HG02884 (cell line): ENCODE measurements around the gene PLEKHB1.
A peak's percentile ranks its signal among the peaks of the same experiment; 100 is the strongest.

ENCODE experiments used
- ATAC-seq: cut with Tn5 transposase; IDR thresholded peaks from one replicate; pipeline ENCODE4 v1.9.1; 2021; ENCODE audit warnings: mild to moderate bottlenecking, moderate library complexity; ENCODE audit not compliant: unreplicated experiment

Gene PLEKHB1

GRCh38 chr11:73645972-73646631, at the start of gene PLEKHB1:
TSS of gene PLEKHB1 (plus strand) at chr11:73646581. CDS start at chr11:73646609, 28 bp downstream.
- no peak for ATAC-seq

GRCh38 chr11:73597336-73597955, 48.9 kb upstream of the PLEKHB1 start:
- no peak for ATAC-seq

- ATAC-seq, result peak; percentile 86
Measured at GRCh38 chr11:73597956-73598718, 48.2 kb upstream of the PLEKHB1 start, which contains the start of gene FAM168A. TSS of gene FAM168A (minus strand) at chr11:73598112. CDS start at chr11:73468474, 129,638 bp downstream.

- ATAC-seq, result no peak
Measured at GRCh38 chr11:73598719-73599379, 47.5 kb upstream of the PLEKHB1 start.

- ATAC-seq, result no peak
Measured at GRCh38 chr11:73612601-73613140, 33.7 kb upstream of the PLEKHB1 start.

GRCh38 chr11:73614591-73614990, 31.8 kb upstream of the PLEKHB1 start:
- no peak for ATAC-seq

- ATAC-seq, result no peak
Measured at GRCh38 chr11:73622926-73623593, 23.3 kb upstream of the PLEKHB1 start.

GRCh38 chr11:73623686-73624085, 22.7 kb upstream of the PLEKHB1 start:
- ATAC-seq, result no peak

- no peak for ATAC-seq
Measured at GRCh38 chr11:73625696-73626318, 20.6 kb upstream of the PLEKHB1 start.

- no peak for ATAC-seq
Measured at GRCh38 chr11:73629907-73630306, 16.5 kb upstream of the PLEKHB1 start.

- ATAC-seq, result no peak
Measured at GRCh38 chr11:73632996-73633395, 13.4 kb upstream of the PLEKHB1 start.

- ATAC-seq, result no peak
Measured at GRCh38 chr11:73633999-73634398, 12.4 kb upstream of the PLEKHB1 start.

- no peak for ATAC-seq
Measured at GRCh38 chr11:73635721-73636120, 10.7 kb upstream of the PLEKHB1 start.

GRCh38 chr11:73636249-73636648, 10.1 kb upstream of the PLEKHB1 start:
- no peak for ATAC-seq

GRCh38 chr11:73637012-73637411, 9.4 kb upstream of the PLEKHB1 start:
- ATAC-seq, result no peak

- no peak for ATAC-seq
Measured at GRCh38 chr11:73640592-73640991, 5.8 kb upstream of the PLEKHB1 start.

- no peak for ATAC-seq
Measured at GRCh38 chr11:73641668-73642067, 4.7 kb upstream of the PLEKHB1 start.

- no peak for ATAC-seq
Measured at GRCh38 chr11:73645121-73645969, 1.0 kb upstream of the PLEKHB1 start.

GRCh38 chr11:73647459-73648100, 1.2 kb downstream of the PLEKHB1 start:
- peak; percentile 69 for ATAC-seq
